SHP77 treated with DMSO at 0.1 percent for 48 hours (cell line): ENCODE measurements around the gene OTOP2.

Source experiments
- DNase-seq: peaks from one replicate; lab custom pipeline; 2025; lab: John Stamatoyannopoulos, UW

OTOP2 gene

DNA sequence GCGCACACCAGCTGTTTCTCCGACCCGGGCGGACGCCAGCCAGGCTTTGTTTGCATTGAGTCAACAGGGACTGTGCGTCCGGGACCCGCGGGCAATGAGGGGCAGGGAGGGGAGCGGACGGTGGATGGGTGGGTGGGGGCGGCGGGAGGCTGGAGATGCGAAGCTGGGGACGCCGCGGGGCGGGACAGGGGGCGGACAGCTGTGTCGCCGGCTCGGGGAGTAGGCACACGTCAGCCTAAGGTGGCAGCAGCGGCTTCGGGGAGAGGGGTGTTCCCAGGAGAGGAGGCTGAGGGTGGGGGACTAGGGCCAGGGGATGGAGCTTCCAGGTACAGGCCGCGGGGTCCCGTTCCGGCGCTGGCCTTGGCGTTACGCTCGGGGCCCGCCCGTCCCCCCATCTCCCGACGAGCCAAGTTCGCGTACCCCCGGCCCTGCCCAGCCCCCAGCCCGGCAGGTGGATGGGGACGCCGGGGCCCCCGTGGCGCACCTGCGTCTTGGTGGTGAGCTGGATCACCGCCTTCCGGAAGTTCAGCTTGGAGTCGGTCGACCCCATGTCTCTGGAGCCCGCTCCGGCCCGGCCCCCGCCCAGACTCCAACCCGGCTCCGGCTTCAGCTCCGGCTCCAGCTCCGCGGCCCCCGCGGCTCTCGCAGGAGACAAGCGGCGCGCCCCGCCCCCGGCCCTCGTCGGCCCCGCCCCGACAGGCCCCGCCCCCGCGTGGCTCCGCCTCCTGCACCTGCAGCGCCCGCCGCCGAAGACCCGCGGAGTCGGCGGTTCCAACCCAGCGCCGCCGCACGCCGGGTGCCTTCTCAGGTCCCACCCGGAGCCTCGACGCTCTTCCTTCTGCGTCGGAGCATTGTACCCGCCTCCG, 48.3 kb downstream of the OTOP2 start, which contains the start of gene HID1:
HID1 (minus strand) TSS at position 653 of the 866 bp plus-strand sequence; CDS start at position 550, 103 bp downstream.
- peak; percentile 52 for DNase-seq

GRCh38 chr17:74972973-74973328, 48.9 kb downstream of the OTOP2 start:
- DNase-seq, result no peak

DNA sequence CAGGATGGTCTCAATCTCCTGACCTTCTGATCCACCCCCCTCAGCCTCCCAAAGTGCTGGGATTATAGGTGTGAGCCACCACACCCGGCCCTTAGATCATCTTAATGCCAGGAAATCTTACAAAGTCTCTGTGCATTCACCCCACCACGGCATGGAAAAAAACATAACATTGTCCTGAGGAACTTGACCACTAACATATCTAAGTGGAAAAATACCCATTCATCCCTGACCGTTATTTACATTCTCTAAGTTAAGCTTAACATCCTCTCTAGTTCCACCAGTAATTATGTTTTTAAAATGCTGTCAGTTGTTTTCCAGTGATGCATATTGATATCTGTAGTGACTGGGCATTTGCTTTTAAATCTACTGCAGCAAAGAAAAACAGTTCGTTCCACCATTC, 51.9 kb downstream of the OTOP2 start:
- no peak for DNase-seq

- no peak for DNase-seq
Observed at GRCh38 chr17:74977802-74978201, 53.7 kb downstream of the OTOP2 start.

GRCh38 chr17:74978240-74978639, 54.2 kb downstream of the OTOP2 start:
- no peak for DNase-seq

GRCh38 chr17:74979408-74980146, 55.5 kb downstream of the OTOP2 start:
- no peak for DNase-seq

GRCh38 chr17:74981318-74981978, 57.4 kb downstream of the OTOP2 start:
- DNase-seq, result no peak

DNA sequence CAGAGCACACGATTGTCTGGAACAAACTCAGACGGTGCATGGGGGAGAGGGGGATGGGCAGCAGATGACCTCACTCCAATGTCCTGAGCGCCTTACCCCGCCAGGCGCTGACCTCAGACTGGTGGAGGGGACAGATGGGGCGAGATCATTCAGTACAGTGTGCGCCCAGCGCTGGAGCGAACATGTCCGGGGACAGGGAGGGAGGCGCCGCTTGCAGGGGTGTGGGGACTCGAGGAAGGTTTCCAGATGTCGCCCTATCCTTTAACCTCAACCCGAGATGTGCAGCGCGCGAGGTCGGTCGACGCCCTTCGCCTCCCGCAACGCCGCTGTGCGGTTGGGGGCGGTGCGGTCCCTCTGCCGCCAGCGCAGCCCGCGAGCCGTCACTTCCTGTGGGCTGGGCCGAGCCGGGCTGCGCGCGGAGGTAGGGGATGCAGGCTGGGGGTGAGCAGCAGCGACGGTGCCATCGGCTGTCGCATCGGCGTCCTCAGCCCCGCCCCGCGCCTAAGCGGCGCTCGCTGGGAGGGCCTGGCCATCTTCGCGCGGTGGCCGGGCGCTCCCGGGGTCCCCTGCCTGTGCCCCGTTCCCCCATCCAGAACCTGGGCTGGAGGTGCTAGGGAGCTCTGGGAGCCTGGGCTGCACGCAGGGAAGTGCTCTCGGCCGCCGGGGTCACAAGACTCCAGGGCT, 58.0 kb downstream of the OTOP2 start:
- peak; percentile 73 for DNase-seq

GRCh38 chr17:74982663-74983313, 58.7 kb downstream of the OTOP2 start:
- DNase-seq, result peak; percentile 46
